DMS114 treated with DMSO at 0.1 percent for 48 hours (cell line): ENCODE data around the gene LIMS2.

ENCODE experiments used
- DNase-seq: peaks from one replicate; lab custom pipeline; 2025; ENCODE audit not compliant: unreplicated experiment; lab: John Stamatoyannopoulos, UW

Gene LIMS2

DNA sequence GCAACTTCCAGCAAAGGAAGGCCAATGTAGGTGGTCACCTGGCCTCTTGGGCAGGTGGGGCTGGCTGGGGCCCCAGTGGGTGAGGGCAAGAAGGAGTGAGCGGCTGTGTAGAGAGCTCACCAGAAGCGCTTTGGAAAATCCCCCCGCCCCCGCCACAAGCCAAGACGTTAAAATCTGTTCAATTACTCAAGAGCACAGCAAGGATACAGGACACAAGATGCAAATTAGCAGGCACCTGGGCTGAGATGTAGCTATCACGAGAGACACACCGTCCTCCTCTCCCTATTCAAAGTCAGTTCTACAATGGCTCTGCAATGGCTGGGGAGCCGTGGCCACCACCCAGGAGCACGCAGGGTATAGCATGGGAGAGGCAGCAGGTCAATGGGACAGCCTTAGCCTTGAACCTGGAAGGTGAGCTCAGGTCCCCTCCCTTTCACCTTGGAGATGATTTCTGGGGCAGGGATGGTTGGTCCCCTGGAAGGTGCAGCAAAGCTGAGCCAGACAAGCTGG, 67.9 kb downstream of the LIMS2 start:
- no peak for DNase-seq

GRCh38 chr2:127606625-127607398, 68.5 kb downstream of the LIMS2 start:
- no peak for DNase-seq

GRCh38 chr2:127605691-127606263, 69.6 kb downstream of the LIMS2 start:
- DNase-seq: no peak

DNA sequence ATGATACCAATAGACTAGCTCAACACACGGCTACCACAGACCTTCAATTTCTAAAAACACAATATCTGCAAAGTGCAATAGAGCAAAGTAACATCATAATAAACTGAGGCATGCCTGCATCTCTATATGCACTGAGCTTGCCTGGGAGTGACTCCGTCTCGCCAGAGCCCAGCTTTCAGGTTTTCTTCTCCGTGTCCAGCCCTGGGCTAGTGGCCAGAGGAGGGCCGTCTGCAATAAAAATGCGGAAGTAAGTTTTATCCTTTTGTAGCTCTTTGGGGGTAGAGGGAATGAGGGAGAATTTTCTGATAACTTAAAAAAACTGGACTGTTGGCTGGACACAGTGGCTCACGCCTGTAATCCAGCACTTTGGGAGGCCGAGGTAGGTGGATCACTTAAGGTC, 70.3 kb downstream of the LIMS2 start:
- no peak for DNase-seq

DNA sequence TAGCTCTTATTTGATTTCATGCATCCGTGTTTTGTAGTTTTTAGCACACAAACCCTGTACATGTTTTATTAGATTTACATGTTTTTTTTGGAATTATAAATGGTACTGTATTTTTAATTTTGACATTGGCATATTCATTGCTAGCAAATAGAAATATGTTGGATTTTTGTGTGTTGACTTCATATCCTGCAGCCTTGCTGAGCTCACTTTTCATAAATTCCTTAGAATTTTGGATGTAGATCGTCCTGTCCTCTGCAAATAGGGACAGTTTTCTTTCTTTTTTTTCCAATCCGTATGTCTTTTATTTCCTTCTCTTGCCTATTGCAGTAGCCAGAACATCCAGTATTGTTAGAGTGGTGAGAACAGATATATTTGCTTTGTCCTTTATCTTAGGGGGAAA, 76.1 kb downstream of the LIMS2 start:
- no peak for DNase-seq

GRCh38 chr2:127598711-127599110, 76.6 kb downstream of the LIMS2 start:
- DNase-seq: no peak

- DNase-seq: no peak
Measured at GRCh38 chr2:127597984-127598380, 77.3 kb downstream of the LIMS2 start.

GRCh38 chr2:127597046-127597983, 78.0 kb downstream of the LIMS2 start:
- DNase-seq: no peak

DNA sequence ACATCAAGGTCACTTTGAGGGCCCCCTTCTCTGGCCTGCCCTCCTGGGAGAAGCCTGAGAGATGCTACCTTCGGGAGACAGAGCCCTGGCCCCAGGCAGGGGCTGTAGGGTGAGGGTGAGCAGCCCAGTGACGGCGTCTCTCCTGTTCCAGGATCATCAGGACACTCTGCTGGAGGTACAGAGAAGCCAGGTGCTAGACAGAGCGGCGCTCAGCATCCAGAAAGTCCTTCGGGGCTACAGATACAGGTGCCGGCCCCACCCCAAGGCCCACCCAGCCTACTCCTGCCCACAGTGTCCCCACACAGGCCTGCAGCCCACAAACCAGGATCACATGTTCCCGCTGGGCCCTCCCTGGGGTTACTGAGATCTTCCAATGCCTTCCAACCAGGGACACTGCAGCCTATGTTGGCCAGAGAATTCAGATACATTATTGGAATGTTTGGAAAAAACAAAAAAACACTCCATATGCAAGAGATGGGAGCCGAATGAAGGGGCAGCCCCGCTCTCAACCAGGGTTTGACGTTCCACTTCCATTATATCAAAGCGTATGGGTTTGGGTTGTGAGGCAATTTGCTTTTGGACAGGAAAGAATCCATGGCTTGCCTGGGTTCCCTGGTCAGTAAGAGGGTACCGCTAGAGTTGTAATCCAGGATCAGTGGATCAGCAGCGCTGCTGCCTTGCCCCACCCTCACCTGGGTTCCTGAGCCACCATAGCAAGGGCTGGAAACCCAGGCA, 78.9 kb downstream of the LIMS2 start:
- no peak for DNase-seq

DNA sequence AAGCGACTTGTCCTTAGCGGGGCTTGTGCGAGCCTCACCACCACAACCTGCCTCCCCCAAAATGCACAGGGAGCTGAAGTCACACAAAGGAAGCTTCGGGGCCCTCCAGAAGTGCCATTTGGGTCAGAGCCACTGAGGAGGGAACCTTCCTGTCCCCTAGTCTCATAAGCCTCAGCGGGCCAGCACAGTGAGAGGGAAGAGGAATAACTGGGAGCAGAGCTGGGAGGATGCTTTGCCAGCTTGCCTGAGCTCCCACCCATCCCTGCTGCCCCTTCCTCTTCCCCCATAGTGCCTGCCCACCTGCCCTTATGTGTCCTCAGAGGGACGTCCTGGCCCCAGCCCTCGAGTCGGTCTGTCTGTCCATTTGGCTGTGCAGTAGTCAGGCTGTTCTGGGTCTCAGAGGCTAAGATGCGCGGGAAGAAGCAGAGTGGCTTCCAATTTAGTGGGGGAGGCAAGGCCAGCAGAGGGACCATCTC, 81.2 kb downstream of the LIMS2 start:
- no peak for DNase-seq

GRCh38 chr2:127593228-127594115, 81.9 kb downstream of the LIMS2 start:
- no peak for DNase-seq

- DNase-seq: no peak
Measured at GRCh38 chr2:127592761-127593227, 82.5 kb downstream of the LIMS2 start.

DNA sequence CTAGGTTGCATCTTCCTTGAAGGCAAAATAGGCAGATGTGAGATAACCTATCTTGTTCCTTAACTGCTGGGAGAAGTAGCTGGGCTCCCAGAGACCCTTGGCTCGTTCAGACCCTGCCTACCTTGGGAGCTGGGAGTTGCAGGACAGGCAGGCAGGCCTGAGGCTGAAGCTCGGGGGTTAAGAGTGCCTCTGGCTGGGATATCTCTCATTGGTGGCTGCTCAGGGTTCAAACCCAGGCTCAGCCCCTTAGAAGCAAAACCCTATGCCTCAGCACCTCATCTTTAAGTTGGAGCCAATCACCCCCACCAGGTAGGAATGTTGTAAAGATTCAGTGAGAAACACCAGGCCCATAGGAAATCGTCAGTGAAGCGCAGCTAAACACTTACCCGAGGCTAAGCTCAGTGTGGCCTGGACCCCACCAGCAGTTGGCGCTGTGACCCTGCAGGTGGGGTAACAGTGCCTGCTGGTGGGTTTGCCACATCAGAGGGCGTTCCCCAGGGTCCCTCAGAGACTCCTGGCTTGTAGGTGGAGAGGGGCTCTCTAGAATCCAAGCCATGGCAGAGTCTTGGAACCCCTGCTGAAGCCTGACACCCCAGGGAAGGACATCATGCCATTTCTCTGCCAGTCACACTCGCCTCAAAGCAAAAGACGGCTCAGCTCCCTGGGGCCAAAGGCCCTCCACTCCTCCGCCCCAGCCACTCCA, 84.0 kb downstream of the LIMS2 start:
- peak; percentile 9 for DNase-seq

DNA sequence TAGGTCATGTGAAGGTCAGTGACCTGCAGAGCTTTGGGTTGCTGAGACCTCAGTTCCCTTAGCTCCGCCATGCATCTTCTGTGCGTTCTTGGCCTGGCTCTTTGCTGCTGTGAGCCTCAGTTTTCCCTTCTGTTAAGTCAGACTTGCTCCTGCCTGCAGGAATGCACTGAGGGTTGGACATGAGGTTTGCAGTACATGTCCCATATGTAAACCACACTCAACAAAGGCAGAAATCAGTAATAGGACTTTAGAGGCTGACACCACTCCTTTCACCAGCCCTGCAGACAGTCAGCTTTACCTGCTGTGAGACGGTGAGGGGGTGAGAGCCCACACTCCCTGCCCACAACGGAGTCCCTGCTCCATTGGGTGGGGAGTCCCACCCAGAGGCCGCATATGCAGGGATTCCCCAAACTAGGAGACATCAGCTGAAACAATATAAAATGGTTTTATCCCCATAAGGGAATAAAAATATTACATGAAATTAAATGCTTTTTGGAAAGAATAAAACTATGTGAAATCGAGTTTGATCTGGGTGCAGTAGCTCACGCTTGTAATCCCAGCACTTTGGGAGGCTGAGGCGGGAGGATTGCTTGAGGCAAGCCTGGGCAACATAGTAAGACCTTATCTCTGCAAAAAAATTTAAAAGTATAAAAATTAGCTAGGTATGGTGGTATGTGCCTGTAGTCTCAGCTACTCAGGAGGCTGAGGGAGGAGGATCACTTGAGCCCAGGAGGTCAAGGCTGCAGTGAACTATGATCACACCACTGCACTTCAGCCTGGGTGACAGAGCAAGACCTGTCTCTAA, 84.7 kb downstream of the LIMS2 start:
- DNase-seq: no peak

- no peak for DNase-seq
Measured at GRCh38 chr2:127589841-127590240, 85.5 kb downstream of the LIMS2 start.

DNA sequence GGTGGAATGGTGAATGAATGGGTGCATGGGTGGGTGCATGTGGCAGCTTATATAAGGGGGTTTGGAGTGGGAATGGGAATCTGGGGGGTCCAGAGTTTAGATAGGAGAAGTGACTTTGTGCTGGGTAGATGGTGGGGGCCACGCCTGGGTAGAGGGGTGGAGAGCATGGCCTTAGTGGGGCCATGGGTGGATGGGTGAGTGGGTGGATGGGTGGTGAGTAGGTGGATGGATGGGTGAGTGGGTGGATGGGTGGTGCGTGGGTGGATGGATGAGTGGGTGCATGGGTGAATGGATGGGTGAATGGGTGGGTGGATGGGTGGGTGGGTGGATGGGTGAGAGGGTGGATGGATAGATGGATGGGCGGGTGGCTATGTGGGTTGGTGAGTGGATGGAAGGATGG, 86.0 kb downstream of the LIMS2 start:
- no peak for DNase-seq
